ENCODE measurements around the gene CDK14.

Gene CDK14

DNA sequence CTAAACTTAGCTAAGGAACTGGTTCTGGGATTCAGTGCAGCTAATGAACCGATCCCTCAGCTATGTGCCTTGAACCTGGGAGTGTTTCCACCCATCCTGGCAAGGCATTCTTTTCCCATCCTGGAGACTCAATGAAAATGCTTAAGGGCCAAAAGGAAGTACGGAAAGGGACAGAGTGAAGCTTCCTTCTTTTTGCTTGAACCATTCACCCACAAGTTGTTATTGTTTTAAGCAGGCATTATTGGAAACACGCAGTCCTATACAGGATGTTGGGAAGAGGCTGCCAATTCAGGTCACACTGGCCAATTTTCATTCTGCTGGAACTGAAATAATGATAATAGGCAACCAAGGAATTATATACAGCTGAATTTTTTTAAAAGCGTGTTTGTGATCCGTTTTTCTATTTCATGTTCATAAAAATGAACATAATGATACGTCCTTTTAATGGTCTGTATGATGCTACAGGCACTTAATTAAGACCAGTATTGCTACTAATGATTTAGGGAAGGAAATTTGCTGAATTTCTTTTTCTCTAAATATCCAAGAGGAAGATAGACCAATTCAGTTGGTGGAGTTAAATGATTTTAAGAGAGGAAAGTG is 610.3 kb downstream of the CDK14 start:
- DNase-seq (ENCODE audit: low read depth, low spot score), result no peak
- no peak overlapping the region for H3K27ac ChIP-seq

DNA sequence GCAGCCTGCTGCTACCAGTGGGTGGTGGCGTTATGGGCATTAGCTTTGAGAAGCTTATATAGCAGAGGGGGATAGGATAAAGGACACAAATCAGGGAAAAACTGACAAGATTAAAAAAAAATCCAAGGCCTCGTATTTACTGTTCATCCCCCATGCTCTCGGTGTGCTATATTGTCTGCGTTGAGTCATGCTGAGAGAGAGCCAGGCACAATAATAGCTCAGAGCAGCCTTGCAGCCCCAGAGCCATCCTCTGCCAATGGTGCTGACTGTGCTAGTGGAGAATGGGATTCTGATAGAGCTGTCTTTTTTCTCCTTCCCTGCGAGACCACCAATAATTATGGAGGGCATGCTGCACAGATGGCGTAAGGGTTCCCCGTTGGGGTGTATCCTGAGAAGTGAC is 616.5 kb downstream of the CDK14 start:
- no peak overlapping the region for H3K27ac ChIP-seq
- no peak for DNase-seq (ENCODE audit: low read depth, low spot score)

DNA sequence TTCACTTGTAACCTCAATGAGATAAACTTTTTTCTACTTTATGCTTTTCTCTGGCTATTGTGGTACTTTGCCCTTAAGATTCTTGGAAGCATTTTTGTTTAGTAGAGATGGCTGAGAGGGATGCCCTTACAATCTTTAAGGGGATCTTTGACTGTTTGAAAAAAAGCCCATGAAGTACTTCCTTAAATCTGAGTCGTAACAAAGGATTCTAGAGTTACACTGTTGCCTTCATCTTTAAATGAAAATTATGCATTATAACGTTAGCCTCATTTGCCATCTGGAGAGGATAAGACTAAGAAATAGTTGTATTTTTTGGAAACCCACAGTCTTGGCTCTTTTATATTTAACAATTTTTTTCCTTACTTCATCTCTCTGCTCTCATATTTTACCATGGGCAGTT is 630.3 kb downstream of the CDK14 start:
- no peak for DNase-seq (ENCODE audit: low read depth, low spot score)
- H3K27ac ChIP-seq, result no peak overlapping the region

DNA sequence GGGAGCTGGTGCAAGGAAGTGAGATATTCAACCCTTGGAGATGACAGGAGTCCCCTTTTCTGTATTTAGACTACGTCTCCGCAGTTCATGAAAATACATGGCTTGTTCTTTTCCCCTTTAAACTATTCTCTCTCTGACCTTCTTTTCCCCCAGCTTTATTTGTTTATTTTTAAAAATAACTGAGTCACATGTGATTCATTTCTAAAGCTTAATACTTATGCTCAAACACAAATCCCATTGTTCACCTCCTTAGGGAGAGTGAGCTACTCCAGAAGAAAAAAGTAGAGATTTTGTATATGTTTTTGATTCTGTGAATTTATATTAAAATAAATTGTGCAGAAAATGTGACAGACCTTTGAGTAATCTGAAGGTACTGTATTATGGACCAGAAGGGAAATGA is 632.2 kb downstream of the CDK14 start:
- no peak overlapping the region for H3K27ac ChIP-seq

DNA sequence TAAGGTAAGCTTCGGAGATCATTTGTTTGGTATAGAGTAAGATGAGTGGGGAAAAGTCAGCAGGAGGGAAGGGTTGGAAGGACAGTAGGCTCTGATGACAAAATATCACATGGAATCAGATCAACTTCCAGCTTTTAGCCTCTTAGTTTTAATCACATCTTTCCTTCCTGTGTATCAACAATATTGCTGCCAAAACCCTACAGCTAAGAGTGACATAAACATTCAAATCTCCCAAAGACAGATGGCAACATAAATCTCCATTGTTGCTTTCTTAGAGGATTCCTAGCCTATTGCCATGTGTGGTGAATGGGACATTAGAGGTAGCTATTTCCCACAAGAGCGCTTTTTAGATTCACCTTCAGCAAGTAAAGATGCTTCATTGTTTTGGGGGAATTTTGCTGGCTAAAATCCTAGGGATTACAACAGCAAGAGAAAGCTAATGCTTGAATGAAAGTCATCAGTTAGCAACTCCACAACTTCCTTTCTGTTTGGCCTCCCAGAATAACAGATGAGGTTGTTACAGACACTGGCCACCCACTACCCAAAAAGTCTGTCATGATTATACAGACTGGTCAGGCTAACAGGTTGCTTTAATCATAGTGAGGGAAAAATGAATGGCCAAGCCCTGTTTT is 632.9 kb downstream of the CDK14 start:
- no peak overlapping the region for H3K27ac ChIP-seq
- no peak for DNase-seq (ENCODE audit: low read depth, low spot score)

More for the DNA sequence above, 632.2 kb downstream of the CDK14 start:
- DNase-seq (ENCODE audit: low read depth, low spot score), result no peak

DNA sequence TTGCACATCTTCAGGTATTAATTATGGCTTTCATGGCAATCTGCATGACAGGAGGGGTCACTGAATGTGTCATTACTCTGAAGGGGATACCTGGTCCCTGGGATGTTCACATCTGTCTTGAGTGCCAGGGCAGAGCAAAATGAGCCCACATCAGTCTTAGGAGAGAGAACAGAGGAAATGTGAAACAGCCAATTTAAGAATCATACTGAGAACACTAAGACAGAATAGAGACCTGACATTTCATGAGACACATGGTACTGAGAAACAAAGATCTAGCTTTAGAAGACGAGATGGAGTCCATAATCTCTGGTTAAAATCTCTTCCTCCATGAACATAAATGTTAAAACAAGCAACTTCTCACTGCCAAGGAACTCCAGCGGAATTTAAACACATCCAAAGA is 634.0 kb downstream of the CDK14 start:
- DNase-seq (ENCODE audit: low read depth, low spot score), result no peak
- no peak overlapping the region for H3K27ac ChIP-seq

DNA sequence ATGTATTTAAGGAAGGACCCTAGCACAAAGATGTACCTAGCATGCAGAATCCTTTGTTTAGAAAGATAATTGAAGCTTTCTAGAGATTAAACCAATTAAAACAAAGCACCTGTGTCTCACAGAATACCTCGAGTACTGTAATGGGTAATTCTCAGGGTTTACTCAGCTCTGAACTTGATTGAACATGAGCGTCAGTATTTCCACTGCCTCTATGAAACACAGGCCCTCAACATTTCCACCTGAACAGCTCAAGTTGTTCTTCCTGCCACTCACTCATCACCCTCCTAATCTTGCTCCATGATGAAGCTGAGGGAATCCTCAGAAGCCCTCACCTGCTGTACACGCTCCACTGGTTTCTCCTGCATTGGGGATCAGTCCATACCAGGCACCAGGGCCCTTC is 634.4 kb downstream of the CDK14 start:
- H3K27ac ChIP-seq, result no peak overlapping the region
- DNase-seq (ENCODE audit: low read depth, low spot score), result no peak

DNA sequence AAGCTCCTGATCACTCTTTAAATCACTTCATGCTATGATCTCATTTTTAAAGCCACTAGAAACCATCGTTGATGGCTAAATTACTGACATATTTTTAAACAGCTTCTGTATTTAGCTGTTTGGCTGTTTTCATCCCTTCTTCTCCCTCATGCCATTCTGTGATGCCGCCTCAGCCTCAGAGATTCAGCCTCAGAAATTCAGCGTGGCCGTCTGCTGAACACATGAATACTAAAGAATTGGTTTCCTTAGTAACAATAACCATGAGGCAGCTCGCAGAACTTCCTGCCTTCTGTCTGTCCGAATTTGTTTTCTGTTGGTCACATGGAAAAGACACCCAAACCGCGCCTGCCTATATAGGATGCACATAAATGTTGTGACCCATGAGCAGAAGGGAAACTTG is 637.1 kb downstream of the CDK14 start:
- no peak overlapping the region for H3K27ac ChIP-seq
- no peak for DNase-seq (ENCODE audit: low read depth, low spot score)

DNA sequence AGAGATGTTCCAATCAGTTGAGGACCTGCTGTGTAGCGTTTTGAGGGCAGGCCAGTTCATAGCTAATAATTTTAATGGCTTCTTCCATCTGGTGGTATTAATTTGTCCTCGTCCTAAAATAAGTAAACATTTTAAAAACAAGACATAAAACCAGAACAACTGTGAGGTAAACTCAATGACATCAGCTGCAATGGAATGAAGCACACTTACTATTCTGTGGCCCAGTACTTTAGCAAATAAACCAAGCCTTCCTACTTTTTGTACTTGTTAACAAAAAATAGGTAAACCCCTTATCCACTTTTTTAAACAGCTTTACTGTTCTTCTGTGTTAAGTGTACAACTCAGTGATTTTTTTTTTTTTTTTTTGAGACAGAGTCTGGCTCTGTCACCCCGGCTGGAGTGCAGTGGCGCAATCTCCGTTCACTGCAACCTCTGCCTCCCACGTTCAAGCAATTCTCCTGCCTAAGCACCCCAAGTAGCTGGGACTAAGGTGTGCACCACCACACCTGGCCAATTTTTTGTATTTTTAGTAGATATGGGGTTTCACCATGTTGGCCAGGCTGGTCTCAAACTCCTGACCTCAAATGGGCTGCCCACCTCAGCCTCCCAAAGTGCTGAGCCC is 639.2 kb downstream of the CDK14 start:
- DNase-seq (ENCODE audit: low read depth, low spot score), result no peak
- H3K27ac ChIP-seq, result no peak overlapping the region

DNA sequence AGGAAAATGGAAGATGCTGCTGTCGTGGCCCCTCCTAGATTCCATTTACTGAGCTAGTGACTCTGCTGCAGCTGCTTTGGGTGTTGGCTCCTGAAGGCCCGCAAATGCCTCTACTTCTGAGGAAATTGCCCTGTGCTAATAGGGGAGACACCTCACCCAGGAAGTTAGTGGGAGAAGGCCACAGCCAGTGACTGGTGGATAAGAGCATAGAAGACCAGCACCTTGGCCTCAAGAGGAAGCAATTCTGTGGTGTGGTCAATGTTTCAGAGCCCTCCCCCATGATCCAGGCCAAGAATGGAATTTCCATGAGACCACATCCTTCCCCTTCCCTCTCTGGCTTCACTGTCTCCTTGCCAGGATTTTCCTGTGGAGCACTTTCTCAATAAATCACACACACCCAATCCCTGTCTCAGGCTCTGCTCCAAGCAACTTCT is 643.1 kb downstream of the CDK14 start:
- DNase-seq (ENCODE audit: low read depth, low spot score), result no peak
- no peak overlapping the region for H3K27ac ChIP-seq

DNA sequence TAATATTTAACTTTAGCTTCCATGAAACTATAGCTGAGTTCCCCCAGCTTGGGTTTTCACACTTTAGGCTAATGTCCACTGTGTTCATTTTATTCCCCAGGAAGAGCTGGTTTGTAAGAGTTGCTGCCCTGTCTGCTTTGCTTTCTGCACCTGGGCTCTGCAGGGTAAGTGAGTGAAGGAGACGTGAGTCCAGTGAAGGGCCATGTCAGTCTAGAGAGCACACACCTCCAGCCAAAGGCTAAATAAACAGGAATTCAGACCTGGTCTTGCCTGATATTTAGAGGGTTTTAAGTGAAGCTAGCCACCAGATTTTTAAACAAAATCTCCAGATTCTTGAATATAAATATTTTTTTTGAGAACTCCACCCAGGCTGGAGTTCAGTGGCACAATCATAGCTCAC is 643.7 kb downstream of the CDK14 start:
- DNase-seq (ENCODE audit: low read depth, low spot score), result no peak
- no peak overlapping the region for H3K27ac ChIP-seq

DNA sequence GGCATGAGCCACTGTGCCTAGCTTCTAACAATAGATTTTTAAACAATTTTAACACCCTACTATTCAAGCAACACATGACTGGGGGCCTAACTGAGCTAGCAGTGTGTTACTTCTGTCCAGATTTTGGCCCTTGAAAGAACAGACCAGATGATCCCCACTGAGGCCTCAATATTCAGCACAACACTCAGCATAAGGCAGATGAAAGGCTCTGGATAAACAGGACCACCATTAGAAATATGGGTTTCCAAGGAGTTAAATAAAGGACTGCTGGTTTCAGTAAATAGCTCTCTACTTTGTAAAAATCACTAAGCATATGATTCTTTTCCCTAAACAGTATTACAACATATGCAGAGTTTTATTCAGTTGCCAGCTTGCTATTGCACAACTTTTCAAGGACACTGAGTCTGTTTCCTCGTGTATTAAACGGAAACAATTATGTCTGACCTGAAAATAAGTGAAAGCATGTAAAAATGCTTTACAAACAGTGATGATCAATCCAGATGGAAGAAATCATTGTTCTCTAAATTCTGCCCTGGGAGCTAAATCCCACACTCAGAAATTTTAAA is 644.3 kb downstream of the CDK14 start:
- no peak overlapping the region for H3K27ac ChIP-seq
- DNase-seq (ENCODE audit: low read depth, low spot score), result no peak

DNA sequence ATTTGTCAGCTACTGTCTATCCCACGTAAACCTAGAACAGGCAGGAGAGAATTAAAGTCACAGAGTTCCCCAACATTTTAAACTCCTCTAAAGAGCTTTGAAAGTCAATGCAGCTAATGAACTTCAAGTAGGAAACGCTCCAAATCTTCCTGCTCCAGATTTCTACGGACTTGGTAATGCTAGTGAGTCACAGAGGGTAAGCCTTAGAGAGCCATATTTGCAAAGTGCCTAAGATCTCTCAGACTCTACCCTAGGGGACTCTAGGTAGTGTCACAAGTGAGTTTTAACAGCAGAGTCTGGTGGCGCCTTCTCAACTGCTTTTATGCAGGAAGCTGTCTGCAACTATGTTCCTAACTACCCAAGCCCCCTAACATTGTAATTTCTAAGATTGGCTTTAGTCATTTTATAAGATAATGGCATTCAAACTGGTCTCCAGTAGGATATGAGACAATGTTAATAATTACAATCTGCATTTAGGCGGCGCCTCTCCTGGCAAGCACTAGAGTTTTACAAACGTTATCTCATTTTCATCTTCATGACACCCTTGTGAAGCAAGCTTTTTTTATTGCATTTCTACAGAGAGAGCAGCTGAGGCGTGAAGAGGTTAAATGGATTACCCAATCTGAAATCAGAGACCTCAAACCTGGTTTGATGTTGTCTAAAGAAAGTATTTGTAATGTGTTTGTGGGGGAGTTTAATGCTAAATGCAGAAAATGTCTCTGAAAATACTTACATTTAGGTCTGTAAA is 646.1 kb downstream of the CDK14 start:
- DNase-seq (ENCODE audit: low read depth, low spot score), result no peak

DNA sequence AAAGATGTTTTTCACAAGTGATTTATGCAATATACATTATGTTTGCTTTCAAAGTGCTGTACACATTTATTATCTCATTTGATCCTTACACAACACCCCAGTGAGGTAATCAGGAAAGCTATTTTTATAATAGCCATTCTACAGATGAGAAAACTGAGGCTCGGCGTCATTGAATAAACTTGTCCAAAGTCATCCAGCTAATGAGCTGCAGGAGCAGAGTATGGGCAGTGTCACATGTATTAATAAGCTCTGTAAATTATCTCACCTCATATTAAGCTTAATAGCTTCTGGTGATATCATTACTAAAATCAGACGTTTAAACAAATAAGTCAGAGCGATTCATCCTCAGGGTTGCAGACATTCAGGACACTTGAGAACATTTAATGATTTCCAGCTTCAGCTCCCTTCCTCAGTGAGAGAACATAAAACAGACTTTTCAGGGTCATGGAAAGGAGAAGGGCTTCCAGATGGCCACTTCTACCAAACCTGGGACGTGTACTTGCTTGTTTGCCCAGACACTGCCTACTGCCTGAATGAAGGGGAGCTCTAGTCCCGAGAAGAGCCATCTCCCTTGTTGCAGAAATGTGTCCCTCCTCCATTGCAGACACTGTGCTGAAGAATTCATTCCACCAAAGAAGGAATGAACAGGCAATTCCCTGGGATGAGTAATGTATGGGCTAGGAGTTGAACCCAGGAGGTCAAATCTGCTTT is 647.6 kb downstream of the CDK14 start:
- DNase-seq (ENCODE audit: low read depth, low spot score), result no peak
- no peak overlapping the region for H3K27ac ChIP-seq

More for the DNA sequence above, 646.1 kb downstream of the CDK14 start:
- H3K27ac ChIP-seq, result no peak overlapping the region

DNA sequence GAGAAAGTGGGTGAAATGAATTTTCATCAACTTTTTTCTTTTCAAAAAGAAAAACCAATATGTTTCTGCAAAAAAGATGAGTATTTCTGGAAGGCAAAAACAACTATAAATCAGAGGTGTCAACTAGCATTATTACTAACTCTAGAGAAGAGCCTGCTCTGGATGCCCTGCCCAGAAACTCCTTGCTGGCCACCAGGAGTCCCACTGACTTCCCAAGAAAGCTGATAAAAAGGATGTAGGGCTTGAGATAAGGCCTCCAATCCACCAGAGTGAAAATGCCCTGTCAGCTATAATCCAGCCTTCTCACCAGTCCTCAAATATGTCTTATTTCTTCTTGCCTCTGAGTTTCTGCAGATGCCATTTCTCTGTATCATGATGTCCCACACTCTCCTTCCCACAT is 651.4 kb downstream of the CDK14 start:
- DNase-seq (ENCODE audit: low read depth, low spot score), result no peak

DNA sequence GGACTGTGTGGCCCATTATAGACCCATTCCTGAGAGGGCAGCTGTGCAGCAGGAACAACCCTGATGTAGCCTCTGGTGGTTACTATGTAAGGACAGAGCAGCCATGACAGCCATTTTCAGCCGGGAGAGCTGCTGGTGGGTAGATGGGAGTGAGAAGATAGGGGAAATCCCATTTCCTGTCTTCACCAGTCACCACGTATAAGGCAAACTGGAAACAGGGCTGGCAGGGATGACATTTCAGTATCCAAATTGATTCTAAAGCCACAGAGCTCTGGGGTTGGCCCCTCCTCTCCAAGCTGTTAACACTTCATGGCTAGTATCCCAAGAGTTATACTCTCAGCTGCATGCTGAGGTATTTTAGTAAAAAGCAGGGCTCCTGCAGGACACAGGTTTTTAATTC is 652.9 kb downstream of the CDK14 start:
- DNase-seq (ENCODE audit: low read depth, low spot score), result no peak
- peak overlapping the region; percentile 57 for H3K27ac ChIP-seq

More for the DNA sequence above, 651.4 kb downstream of the CDK14 start:
- H3K27ac ChIP-seq, result no peak overlapping the region

DNA sequence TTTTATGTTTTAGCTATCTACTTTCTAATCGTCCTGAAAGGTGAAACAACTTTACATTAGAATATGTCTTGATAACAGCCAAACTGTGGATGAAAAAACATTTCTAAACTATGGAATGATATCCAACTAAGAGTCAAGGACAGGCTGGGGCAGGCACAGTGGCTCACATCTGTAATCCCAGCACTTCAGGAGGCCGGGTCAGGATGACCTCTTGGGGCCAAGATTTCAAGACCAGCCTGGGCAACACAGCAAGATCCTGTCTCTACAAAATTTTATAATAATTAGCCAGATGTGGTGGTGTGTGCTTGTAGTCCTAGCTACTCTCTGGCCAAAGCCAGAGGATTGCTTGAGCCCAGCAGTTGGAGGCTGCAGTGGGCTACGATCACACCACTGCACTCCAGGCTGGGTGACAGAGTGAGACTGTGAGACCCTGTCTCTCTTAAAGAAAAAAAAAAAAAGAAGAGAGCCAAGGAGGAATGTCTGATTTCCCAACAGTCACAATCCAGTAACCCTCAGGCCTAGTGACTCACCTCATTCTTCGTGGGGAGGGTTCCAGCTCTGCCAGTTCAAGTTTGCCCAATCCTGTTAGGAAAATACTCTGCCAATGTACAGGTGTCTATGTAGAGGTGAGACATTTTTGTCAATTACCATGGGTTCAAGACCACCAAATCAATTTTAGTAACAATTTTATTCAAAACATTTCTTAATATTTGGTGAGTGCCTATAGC is 653.5 kb downstream of the CDK14 start:
- peak; percentile 53 for DNase-seq (ENCODE audit: low read depth, low spot score)
- peak overlapping the region; percentile 57 for H3K27ac ChIP-seq

DNA sequence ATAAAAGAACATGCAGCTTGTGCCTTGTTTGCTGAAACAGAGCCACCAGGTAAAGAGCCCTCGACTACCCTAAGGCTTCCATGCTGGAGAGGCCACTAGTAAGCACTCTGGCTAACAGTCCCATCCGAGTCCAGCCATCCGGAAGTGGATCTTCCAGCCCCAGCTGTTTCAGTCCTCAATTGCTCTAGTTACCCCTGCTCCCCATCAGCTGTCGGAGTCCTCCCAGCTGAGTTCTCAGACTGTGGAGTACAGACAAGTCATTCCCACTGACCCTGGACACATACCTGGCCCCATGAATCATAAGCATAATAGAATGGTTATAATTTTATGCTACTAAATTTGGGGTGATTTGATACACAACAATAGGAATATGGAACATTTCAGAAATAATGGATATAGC is 654.6 kb downstream of the CDK14 start:
- no peak overlapping the region for H3K27ac ChIP-seq
- DNase-seq (ENCODE audit: low read depth, low spot score), result no peak

DNA sequence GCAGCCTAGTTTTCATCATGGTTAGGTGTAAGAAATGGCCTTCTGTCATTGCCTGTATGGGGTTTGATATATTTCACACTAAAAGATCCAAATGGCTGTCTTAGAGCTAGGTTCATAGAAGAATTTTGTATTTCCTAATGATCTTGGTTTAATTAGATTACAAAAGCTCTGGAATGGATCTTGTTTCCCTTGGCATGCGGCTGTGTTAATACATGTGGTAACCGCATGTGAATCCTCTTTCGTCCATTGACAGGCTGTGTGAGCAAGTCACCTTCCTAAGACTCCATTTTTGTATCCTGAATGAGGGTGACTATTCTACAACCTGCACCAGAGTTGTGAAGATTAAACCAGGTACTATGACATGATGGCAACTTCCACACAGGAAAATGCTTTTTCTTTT is 655.8 kb downstream of the CDK14 start:
- DNase-seq (ENCODE audit: low read depth, low spot score), result no peak

More for the DNA sequence above, 655.8 kb downstream of the CDK14 start:
- H3K27ac ChIP-seq, result no peak overlapping the region

Measured in epithelial cell of prostate (primary cell).